ENCODE data around the gene NLRP6. TPM values are rescaled to one million over a fixed set of nuclear protein-coding genes. Genes with fewer than 3 reads are reported as not detected.

NLRP6 gene
- total and polyA plus RNA-seq, 2 donors (not counting 1 experiment from before 2014, with no cell fraction given), result 1.4 to 2.7 TPM

- Histone ChIP-seq H3K4me3 (ENCODE audit: control extremely low read depth in 1 of 5, extremely low read depth in 1 of 5, insufficient read depth in 1 of 5, low read depth in 2 of 5, low read length in 4 of 5) (no peak overlapping the region), H3K79me2 (ENCODE audit: control insufficient read depth, insufficient read depth, low read length) (no peaks in the 10 kb centered on the region), H3K4me2 (replicated peaks; ENCODE audit: low read depth, low read length, poor library complexity, severe bottlenecking) (no peak overlapping the region), H3K4me1 (ENCODE audit: control insufficient read depth in 2 of 2, insufficient read depth in 2 of 2, low read length in 2 of 2) (peaks cover 17 to 27% of the 10 kb centered on the region in 2 donors), H2AFZ (ENCODE audit: insufficient read depth, low read depth, low read length, poor library complexity, severe bottlenecking) (no peak overlapping the region), H3K9ac (ENCODE audit: low read length) (no peak overlapping the region), H3K27ac (ENCODE audit: low read length in 2 of 2) (no peak overlapping the region), H4K20me1 (ENCODE audit: control insufficient read depth, insufficient read depth, low read length, poor library complexity, severe bottlenecking) (no peaks in the 10 kb centered on the region), H3K27me3 (replicated peaks in 1 of 4; ENCODE audit: control extremely low read depth in 1 of 4, control insufficient read depth in 3 of 4, insufficient read depth in 4 of 4, low read length in 3 of 4) (no peaks in the 10 kb centered on the region), H3K9me3 (ENCODE audit: control extremely low read depth in 1 of 3, control insufficient read depth in 2 of 3, insufficient read depth in 1 of 3, low read length in 2 of 3) (no peaks in the 10 kb centered on the region), H3K36me3 (replicated peaks in 1 of 2; ENCODE audit: control extremely low read depth in 1 of 2, control insufficient read depth in 1 of 2, extremely low read depth in 1 of 2, insufficient read depth in 2 of 2, low read length in 1 of 2) (peaks cover 0 to 32% of the 10 kb centered on the region in 2 experiments)
- no peak for ATAC-seq (ENCODE audit: low read depth)
- no peaks in the 10 kb centered on the region for H3K27me3 Mint-ChIP-seq
- intact Hi-C loops (cut with micrococcal nuclease), result no loop called here
- no peak for TF ChIP-seq EZH2 (IDR thresholded peaks at IDR 0.05; ENCODE audit: borderline replicate concordance, insufficient read depth, low read depth, low read length, poor library complexity, severe bottlenecking)
- TF ChIP-seq CTCF (IDR thresholded peaks at IDR 0.05), result no peak
- ChIA-PET POLR2A (interaction anchor here (1.6 kb wide), 1 partner anchor 99 kb away, joined by 3 read pairs; no protein-coding TSS in a partner anchor), CTCF (interaction anchor here (1.1 to 2.1 kb wide), 3 partner anchors 14 to 57 kb away, joined by 3 to 4 read pairs (median 3); no protein-coding TSS in a partner anchor)
- WGBS (ENCODE audit: insufficient coverage), result no CpG with 5 or more reads among the region's 3 CpGs
- DNase-seq, result no peak
- H3K9me3 Mint-ChIP-seq (ENCODE audit: insufficient read depth), result no peaks in the 10 kb centered on the region
- peaks cover 31% of the 10 kb centered on the region for H3K4me1 Mint-ChIP-seq
- no peak overlapping the region for H3K4me3 Mint-ChIP-seq
- no peak overlapping the region for H3K27ac Mint-ChIP-seq
These were observed 23.0 kb upstream of the NLRP6 start for GRCh38 chr11:255176-255575.

GRCh38 chr11:255816-256215 is 22.4 kb upstream of the NLRP6 start:
- CTCF ChIA-PET, result interaction anchor here (1.1 kb wide), 1 partner anchor 18 kb away, joined by 3 read pairs; no protein-coding TSS in a partner anchor
- no peak overlapping the region for H3K4me2 ChIP-seq (replicated peaks; ENCODE audit: low read depth, low read length, poor library complexity, severe bottlenecking)
- Mint-ChIP-seq H3K9me3 (ENCODE audit: insufficient read depth) (no peaks in the 10 kb centered on the region), H3K27me3 (no peaks in the 10 kb centered on the region), H3K27ac (peak overlapping the region; percentile 50), H3K4me3 (peak overlapping the region; percentile 26), H3K4me1 (peaks cover 30% of the 10 kb centered on the region)
- H3K27ac ChIP-seq (ENCODE audit: low read length in 2 of 2), result no peak overlapping the region
- ATAC-seq (ENCODE audit: low read depth) (no peak), DNase-seq (no peak)
- no peak overlapping the region for H3K9ac ChIP-seq (ENCODE audit: low read length)
- H3K4me1 ChIP-seq (ENCODE audit: control insufficient read depth in 2 of 2, insufficient read depth in 2 of 2, low read length in 2 of 2), result peaks cover 17 to 24% of the 10 kb centered on the region in 2 donors
- H3K4me3 ChIP-seq (ENCODE audit: control extremely low read depth in 1 of 5, extremely low read depth in 1 of 5, insufficient read depth in 1 of 5, low read depth in 2 of 5, low read length in 4 of 5), result no peak overlapping the region
- no peak overlapping the region for H2AFZ ChIP-seq (ENCODE audit: insufficient read depth, low read depth, low read length, poor library complexity, severe bottlenecking)
- H3K9me3 ChIP-seq (ENCODE audit: control extremely low read depth in 1 of 3, control insufficient read depth in 2 of 3, insufficient read depth in 1 of 3, low read length in 2 of 3), result no peaks in the 10 kb centered on the region
- no peaks in the 10 kb centered on the region for H3K79me2 ChIP-seq (ENCODE audit: control insufficient read depth, insufficient read depth, low read length)
- intact Hi-C loops (cut with micrococcal nuclease), result no loop called here
- H3K27me3 ChIP-seq (replicated peaks in 1 of 4; ENCODE audit: control extremely low read depth in 1 of 4, control insufficient read depth in 3 of 4, insufficient read depth in 4 of 4, low read length in 3 of 4), result no peaks in the 10 kb centered on the region
- no peak for TF ChIP-seq CTCF (IDR thresholded peaks at IDR 0.05)
- TF ChIP-seq EZH2 (IDR thresholded peaks at IDR 0.05; ENCODE audit: borderline replicate concordance, insufficient read depth, low read depth, low read length, poor library complexity, severe bottlenecking), result no peak
- WGBS (ENCODE audit: insufficient coverage), result 100% methylated on average over 2 of the region's 2 CpGs
- H3K36me3 ChIP-seq (replicated peaks in 1 of 2; ENCODE audit: control extremely low read depth in 1 of 2, control insufficient read depth in 1 of 2, extremely low read depth in 1 of 2, insufficient read depth in 2 of 2, low read length in 1 of 2), result peaks cover 0 to 27% of the 10 kb centered on the region in 2 experiments
- POLR2A ChIA-PET, result no interaction called here
- H4K20me1 ChIP-seq (ENCODE audit: control insufficient read depth, insufficient read depth, low read length, poor library complexity, severe bottlenecking), result no peaks in the 10 kb centered on the region

Data from B cell (primary cell).